SK-N-SH treated with all-trans-retinoic acid at 6 μM for 48 hours (cell line): ENCODE data around the gene PLPPR5.

Experiments
- OSR1 ChIP-seq: fragments of 250-450 bp; sonication (Bioruptor Pico); IDR thresholded peaks from 2 replicates; pipeline ENCODE4 v1.8.0; 2022; ENCODE audit warnings: moderate library complexity, mild to moderate bottlenecking, inconsistent platforms
- SNAI2 ChIP-seq: fragments of 250-450 bp; sonication (Bioruptor Pico); IDR thresholded peaks from 2 replicates; pipeline ENCODE4 v1.5.0; 2020; ENCODE audit warnings: mild to moderate bottlenecking, moderate library complexity
- TSHZ2 ChIP-seq: fragments of 250-450 bp; sonication (Bioruptor Pico); IDR thresholded peaks from 2 replicates; pipeline ENCODE4 v1.5.0; 2020; ENCODE audit warnings: mild to moderate bottlenecking, moderate library complexity
- ZNF565 ChIP-seq: fragments of 450-650 bp; formaldehyde crosslinking; conservative IDR thresholded peaks from 2 replicates; pipeline ENCODE4 v1.5.0; 2020; ENCODE audit warnings: low read depth, mild to moderate bottlenecking, moderate library complexity
- TF ChIP-seq, protein P1 (sequence below): fragments of 250-450 bp; sonication (Bioruptor Pico); IDR thresholded peaks from 2 replicates; pipeline ENCODE4 v1.8.0; 2020; ENCODE audit warnings: mild to moderate bottlenecking, moderate library complexity, borderline replicate concordance

DNA sequence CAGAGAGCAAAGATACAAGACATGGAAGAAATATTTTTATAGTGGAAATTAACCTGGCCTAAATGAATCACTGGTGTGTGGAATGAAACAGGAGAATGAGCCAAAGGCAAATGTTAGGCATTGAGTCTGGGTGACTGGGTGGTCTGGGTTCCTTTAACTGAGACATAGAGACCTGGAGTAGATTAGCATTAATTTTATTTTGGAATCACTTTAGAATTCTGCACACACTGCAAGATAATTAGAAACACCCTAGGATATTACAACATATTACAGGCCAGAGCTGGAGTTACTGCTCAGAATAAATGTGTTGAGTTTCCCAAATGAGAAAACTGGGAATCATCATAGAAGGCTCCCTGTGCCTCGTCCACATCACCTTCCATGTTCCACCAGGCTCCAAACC lies 85.5 kb downstream of the PLPPR5 start:
- TF ChIP-seq SNAI2 (CRISPR knock-in tag), result no peak
- TF ChIP-seq, protein P1, sequence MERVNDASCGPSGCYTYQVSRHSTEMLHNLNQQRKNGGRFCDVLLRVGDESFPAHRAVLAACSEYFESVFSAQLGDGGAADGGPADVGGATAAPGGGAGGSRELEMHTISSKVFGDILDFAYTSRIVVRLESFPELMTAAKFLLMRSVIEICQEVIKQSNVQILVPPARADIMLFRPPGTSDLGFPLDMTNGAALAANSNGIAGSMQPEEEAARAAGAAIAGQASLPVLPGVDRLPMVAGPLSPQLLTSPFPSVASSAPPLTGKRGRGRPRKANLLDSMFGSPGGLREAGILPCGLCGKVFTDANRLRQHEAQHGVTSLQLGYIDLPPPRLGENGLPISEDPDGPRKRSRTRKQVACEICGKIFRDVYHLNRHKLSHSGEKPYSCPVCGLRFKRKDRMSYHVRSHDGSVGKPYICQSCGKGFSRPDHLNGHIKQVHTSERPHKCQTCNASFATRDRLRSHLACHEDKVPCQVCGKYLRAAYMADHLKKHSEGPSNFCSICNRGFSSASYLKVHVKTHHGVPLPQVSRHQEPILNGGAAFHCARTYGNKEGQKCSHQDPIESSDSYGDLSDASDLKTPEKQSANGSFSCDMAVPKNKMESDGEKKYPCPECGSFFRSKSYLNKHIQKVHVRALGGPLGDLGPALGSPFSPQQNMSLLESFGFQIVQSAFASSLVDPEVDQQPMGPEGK (CRISPR knock-in tag), result no peak
- no peak for TF ChIP-seq OSR1 (CRISPR knock-in tag)
- TF ChIP-seq TSHZ2 (CRISPR knock-in tag), result no peak
- TF ChIP-seq ZNF565 (CRISPR knock-in tag), result no peak
